Measurements from ENCODE around the gene SLC35F1. TPM values are rescaled to one million over a fixed set of nuclear protein-coding genes. Genes with fewer than 3 reads are reported as not detected.

SLC35F1 gene
- polyA plus RNA-seq, 2 of the 4 experiments (the other 2 are of a cell fraction): 0.01 TPM; not detected in 1

GRCh38 chr6:118325220-118325860 is 418.3 kb downstream of the SLC35F1 start:
- Histone ChIP-seq H3K9me3 (no peaks in the 10 kb centered on the region), H3K4me2 (no peak overlapping the region), H3K4me1 (no peaks in the 10 kb centered on the region), H3K27ac (no peak overlapping the region), H3K4me3 (no peak overlapping the region)
- FAIRE-seq: no peak
- no peak for ATAC-seq
- no peak for DNase-seq (ENCODE audit: low read depth in 1 of 2, low spot score in 1 of 2)
- TF ChIP-seq NR3C1 (IDR thresholded peaks at IDR 0.05) (no peak), HOXB13 (CRISPR knock-in tag; IDR thresholded peaks at IDR 0.05; ENCODE audit: low read depth) (no peak), NFE2L2 (conservative IDR thresholded peaks at IDR 0.05; ENCODE audit: low read length) (no peak), ESRRA (IDR thresholded peaks at IDR 0.05; ENCODE audit: borderline replicate concordance, low read length) (no peak)
- ChIA-PET POLR2A (no interaction called here), CTCF (no interaction called here)
- 28% methylated on average over 10 of the region's 10 CpGs for WGBS (ENCODE audit: missing lambda C conversion rate)

- Histone ChIP-seq H3K4me3 (no peak overlapping the region), H3K4me1 (no peaks in the 10 kb centered on the region), H3K9me3 (no peaks in the 10 kb centered on the region), H3K4me2 (no peak overlapping the region), H3K27ac (no peak overlapping the region)
- CTCF ChIA-PET: no interaction called here
- ATAC-seq (no peak), DNase-seq (ENCODE audit: low read depth in 1 of 2, low spot score in 1 of 2) (no peak), FAIRE-seq (no peak)
- POLR2A ChIA-PET: no interaction called here
- TF ChIP-seq CHD4 (IDR thresholded peaks at IDR 0.05; ENCODE audit: borderline replicate concordance): no peak
- TF ChIP-seq NR3C1 (IDR thresholded peaks at IDR 0.05): no peak
- no peak for TF ChIP-seq HES2 (IDR thresholded peaks at IDR 0.05)
- TF ChIP-seq PBX3 (IDR thresholded peaks at IDR 0.05): no peak
- no peak for TF ChIP-seq RFX5 (IDR thresholded peaks at IDR 0.05)
- TF ChIP-seq RCOR1 (IDR thresholded peaks at IDR 0.05; ENCODE audit: low read depth, low read length): no peak
- TF ChIP-seq MAZ (IDR thresholded peaks at IDR 0.05; ENCODE audit: borderline replicate concordance, low read depth, low read length): no peak
- no peak for TF ChIP-seq USF2 (IDR thresholded peaks at IDR 0.05)
- TF ChIP-seq KDM5A (IDR thresholded peaks at IDR 0.05): no peak
- no peak for TF ChIP-seq ZC3H11A (IDR thresholded peaks at IDR 0.05)
- no peak for TF ChIP-seq TP53 (CRISPR knock-in tag; IDR thresholded peaks at IDR 0.05)
- no peak for TF ChIP-seq POLR2A (IDR thresholded peaks at IDR 0.05; ENCODE audit: low read length)
- no peak for TF ChIP-seq POLR2AphosphoS2 (conservative IDR thresholded peaks at IDR 0.05; ENCODE audit: low read length)
Observed at GRCh38 chr6:118326712-118327111, 419.6 kb downstream of the SLC35F1 start.

GRCh38 chr6:118327237-118327636 is 420.2 kb downstream of the SLC35F1 start:
- TF ChIP-seq E2F6 (IDR thresholded peaks at IDR 0.05; ENCODE audit: borderline replicate concordance, low read depth) (no peak), ATOH8 (CRISPR knock-in tag; IDR thresholded peaks at IDR 0.05; ENCODE audit: low read depth) (no peak), CHD2 (IDR thresholded peaks at IDR 0.05; ENCODE audit: low read length, partially characterized antibody) (no peak), TFCP2L1 (CRISPR knock-in tag; IDR thresholded peaks at IDR 0.05) (no peak), REST (IDR thresholded peaks at IDR 0.05) (no peak), CTCF (IDR thresholded peaks at IDR 0.05) (no peak)
- Histone ChIP-seq H3K9me3 (no peaks in the 10 kb centered on the region), H3K4me1 (no peaks in the 10 kb centered on the region), H3K4me2 (no peak overlapping the region), H3K27ac (no peak overlapping the region), H3K4me3 (no peak overlapping the region)
- CTCF ChIA-PET: no interaction called here
- ATAC-seq (no peak), FAIRE-seq (no peak), DNase-seq (ENCODE audit: low read depth in 1 of 2, low spot score in 1 of 2) (no peak)
- POLR2A ChIA-PET: no interaction called here
